ENCODE measurements around the gene ITCH.

The ITCH gene

DNA sequence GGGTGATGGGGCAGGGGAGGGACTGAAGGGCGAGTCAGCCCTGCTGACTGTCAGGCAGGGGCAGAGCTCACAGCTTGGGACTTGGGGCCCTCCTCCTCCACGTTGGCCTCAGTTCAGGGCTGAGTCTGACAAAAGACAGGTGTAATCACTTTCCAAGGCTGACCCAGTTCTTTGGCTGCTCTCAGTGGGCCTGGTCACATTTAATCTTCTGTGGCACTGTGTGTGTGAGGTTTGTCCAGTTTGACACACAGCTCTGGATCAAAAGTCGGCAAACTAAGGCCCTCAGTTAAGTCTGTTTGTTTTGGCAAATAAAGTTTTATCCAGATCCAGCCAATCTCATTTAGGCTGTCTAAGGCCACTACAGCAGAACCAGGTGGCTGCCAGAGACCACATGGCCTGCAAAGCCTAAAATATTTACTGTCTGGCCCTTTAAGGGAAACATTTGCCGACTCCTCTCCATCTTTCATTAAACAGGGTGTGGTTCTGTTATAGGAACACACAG, 190.3 kb downstream of the ITCH start:
- no peak overlapping the region for H3K4me3 ChIP-seq (ENCODE audit: low read depth, low read length)
- DNase-seq (ENCODE audit: low read depth) = no peak
- TF ChIP-seq, protein P1, sequence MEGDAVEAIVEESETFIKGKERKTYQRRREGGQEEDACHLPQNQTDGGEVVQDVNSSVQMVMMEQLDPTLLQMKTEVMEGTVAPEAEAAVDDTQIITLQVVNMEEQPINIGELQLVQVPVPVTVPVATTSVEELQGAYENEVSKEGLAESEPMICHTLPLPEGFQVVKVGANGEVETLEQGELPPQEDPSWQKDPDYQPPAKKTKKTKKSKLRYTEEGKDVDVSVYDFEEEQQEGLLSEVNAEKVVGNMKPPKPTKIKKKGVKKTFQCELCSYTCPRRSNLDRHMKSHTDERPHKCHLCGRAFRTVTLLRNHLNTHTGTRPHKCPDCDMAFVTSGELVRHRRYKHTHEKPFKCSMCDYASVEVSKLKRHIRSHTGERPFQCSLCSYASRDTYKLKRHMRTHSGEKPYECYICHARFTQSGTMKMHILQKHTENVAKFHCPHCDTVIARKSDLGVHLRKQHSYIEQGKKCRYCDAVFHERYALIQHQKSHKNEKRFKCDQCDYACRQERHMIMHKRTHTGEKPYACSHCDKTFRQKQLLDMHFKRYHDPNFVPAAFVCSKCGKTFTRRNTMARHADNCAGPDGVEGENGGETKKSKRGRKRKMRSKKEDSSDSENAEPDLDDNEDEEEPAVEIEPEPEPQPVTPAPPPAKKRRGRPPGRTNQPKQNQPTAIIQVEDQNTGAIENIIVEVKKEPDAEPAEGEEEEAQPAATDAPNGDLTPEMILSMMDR (IDR thresholded peaks at IDR 0.05; ENCODE audit: low read depth, low read length, missing control alignments) = no peak
- in situ Hi-C loops (cut with HindIII; ENCODE audit: low sequenced_read_pairs) = no loop called here

DNA sequence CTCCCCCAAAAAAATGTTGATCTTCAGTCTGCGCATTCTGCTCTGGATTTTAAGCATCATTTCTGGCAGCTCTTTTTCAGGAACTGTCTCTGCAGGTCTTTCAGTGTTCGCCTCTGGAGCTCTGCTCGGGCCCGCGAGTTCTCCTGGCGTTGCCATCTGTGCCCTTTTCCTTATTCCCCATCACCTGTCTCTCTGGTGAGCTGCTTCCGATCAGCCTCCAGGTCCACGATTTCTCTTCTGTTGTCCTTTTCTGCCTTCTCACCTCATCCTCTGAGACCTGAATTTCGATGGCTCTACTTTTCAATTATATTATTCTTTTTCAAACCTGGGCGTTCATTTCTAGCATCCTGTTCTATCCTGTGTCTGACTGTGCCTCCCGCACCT, 194.9 kb downstream of the ITCH start:
- in situ Hi-C loops (cut with HindIII; ENCODE audit: low sequenced_read_pairs) = no loop called here
- H3K4me3 ChIP-seq (ENCODE audit: low read depth, low read length) = peak overlapping the region; percentile 73
- TF ChIP-seq, protein P1 (IDR thresholded peaks at IDR 0.05; ENCODE audit: low read depth, low read length, missing control alignments) = no peak
- DNase-seq (ENCODE audit: low read depth) = no peak

DNA sequence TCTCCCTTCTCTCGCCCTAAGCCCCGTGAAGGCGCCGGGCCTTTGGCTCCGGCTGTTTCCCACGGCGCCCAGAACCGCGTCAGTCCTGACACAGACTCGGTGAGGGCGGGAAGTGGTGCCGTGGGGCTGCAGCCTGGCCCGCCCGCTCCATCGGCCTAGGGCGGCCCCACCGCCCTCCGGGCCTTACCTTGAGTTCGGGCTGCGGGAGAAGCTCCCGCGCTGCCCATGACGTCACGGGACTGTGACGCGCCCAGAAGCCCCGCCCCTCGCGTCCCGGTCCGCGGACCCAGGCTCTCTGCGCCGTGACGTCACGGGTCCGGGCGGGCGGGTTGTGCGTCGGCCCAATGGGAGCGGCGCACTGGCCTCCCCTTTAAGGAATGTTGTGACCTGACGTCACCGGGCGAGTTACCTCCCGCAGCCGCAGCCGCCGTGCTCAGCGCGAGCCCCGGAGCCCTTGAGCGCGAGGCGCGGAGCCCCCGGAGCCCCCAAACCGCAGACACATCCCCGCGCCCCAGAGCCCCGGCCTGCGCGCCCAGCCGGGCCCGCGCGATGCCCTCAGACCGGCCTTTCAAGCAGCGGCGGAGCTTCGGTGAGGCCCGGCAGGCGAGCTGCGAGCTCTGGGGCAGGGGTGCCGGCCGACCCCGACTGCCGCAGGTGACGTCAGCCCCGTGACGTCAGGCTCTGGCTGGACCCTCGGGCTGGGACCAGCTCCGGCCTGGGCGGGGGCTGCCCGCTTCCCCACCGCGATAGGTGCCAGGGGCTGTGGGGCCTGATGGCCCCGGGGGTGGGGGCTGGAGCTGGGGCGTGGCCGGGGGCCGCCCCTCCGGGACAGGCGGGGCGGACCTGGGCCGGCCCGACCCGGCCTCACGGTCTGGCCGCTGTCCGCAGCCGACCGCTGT, 195.5 kb downstream of the ITCH start, which contains the start of gene MAP1LC3A:
Gene MAP1LC3A (plus strand): TSS at position 399 of the 899 bp plus-strand sequence. CDS start 151 bp downstream, at position 550.
- DNase-seq (ENCODE audit: low read depth) = peak; percentile 80
- TF ChIP-seq, protein P1 (IDR thresholded peaks at IDR 0.05; ENCODE audit: low read depth, low read length, missing control alignments) = no peak
- in situ Hi-C loops (cut with HindIII; ENCODE audit: low sequenced_read_pairs) = no loop called here
- H3K4me3 ChIP-seq (ENCODE audit: low read depth, low read length) = peak within 1 kb of the TSS; percentile 73

DNA sequence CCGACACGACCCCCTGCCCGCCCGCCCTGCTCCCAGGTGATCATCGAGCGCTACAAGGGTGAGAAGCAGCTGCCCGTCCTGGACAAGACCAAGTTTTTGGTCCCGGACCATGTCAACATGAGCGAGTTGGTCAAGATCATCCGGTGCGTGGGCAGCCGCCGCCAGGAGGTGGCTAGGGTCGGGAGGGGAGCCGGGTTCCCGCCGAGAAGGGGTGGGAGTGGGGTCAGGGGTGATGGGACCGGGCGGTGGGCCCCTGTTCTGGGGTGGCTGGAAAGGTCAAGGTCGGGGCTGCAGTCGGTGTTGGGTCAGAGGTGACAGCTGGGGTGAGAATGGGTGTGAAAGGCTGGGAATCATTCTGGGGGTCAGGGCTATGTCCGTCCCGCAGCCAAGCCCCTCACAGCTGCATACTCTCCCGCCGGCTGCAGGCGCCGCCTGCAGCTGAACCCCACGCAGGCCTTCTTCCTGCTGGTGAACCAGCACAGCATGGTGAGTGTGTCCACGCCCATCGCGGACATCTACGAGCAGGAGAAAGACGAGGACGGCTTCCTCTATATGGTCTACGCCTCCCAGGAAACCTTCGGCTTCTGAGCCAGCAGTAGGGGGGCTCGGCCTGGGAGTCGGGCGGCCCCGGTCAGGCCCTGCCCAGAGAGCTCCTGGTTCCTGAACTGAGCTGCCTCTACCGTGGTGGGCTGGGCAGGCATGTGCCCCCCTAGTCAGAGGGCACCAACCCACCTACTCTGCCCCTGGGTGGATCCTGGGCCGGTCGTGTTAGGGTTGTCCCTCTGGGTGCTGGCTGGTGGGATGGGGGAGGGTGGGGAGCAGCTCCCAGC, 196.5 kb downstream of the ITCH start:
- TF ChIP-seq, protein P1 (IDR thresholded peaks at IDR 0.05; ENCODE audit: low read depth, low read length, missing control alignments) = no peak
- peak overlapping the region; percentile 73 for H3K4me3 ChIP-seq (ENCODE audit: low read depth, low read length)
- in situ Hi-C loops (cut with HindIII; ENCODE audit: low sequenced_read_pairs) = no loop called here

DNA sequence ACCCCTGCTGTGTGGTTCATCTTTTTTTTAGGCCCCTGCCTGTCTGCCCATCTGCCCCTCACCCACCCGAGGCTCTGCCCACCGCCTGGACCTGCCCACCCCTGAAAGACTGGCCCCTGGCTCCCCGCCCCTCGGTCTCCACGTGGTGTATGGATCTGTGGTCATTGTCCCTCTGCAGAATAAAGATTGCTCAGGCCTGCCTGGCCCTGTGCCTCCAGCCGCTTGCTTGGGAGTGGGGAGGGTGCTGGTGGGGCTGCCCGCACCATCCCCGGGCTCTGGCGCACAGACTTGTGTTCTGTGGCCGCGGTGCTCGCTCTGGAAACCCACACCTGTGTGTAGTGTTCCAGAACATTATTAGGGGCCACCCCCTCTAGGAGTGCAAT, 197.1 kb downstream of the ITCH start:
- TF ChIP-seq, protein P1 (IDR thresholded peaks at IDR 0.05; ENCODE audit: low read depth, low read length, missing control alignments) = no peak

More for the DNA sequence above, 196.5 kb downstream of the ITCH start:
- no peak for DNase-seq (ENCODE audit: low read depth)

DNA sequence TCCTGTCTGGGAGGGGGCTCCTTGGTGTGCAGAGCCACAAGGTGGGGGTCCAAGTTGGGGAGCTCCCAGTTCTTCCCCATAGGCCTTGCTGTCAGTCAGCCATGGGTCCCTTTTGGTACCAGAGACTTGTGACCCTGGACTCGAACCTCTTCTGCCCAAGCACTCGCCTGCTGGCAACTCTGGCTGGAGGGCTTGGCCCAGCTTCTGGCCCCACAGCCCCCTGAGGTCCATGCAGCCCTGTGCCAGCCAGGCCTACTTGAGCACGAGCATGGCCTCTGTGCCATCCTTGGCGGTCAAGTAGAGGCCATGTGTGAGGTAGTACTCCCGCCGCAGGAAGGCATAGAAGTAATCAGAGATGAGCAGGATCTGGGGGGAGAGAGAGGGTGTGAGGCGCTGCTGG, 197.5 kb downstream of the ITCH start:
- DNase-seq (ENCODE audit: low read depth) = no peak
- H3K4me3 ChIP-seq (ENCODE audit: low read depth, low read length) = no peak overlapping the region
- in situ Hi-C loops (cut with HindIII; ENCODE audit: low sequenced_read_pairs) = no loop called here
- TF ChIP-seq, protein P1 (IDR thresholded peaks at IDR 0.05; ENCODE audit: low read depth, low read length, missing control alignments) = no peak

More for the DNA sequence above, 197.1 kb downstream of the ITCH start:
- no peak overlapping the region for H3K4me3 ChIP-seq (ENCODE audit: low read depth, low read length)
- in situ Hi-C loops (cut with HindIII; ENCODE audit: low sequenced_read_pairs) = no loop called here
- no peak for DNase-seq (ENCODE audit: low read depth)
